HL-60/S4 (cell line): ENCODE results near the gene HOXB1.

Experiments
- in situ Hi-C: fragments of 300-500 bp; cut with MboI; formaldehyde crosslinking; loops from 2 replicates; pipeline ENCODE4 v1.14.3; 2022; ENCODE audit warnings: low sequenced_read_pairs

The HOXB1 gene

GRCh38 chr17:48555258-48556228, 24.7 kb upstream of the HOXB1 start:
- in situ Hi-C loops, result no loop called here

DNA sequence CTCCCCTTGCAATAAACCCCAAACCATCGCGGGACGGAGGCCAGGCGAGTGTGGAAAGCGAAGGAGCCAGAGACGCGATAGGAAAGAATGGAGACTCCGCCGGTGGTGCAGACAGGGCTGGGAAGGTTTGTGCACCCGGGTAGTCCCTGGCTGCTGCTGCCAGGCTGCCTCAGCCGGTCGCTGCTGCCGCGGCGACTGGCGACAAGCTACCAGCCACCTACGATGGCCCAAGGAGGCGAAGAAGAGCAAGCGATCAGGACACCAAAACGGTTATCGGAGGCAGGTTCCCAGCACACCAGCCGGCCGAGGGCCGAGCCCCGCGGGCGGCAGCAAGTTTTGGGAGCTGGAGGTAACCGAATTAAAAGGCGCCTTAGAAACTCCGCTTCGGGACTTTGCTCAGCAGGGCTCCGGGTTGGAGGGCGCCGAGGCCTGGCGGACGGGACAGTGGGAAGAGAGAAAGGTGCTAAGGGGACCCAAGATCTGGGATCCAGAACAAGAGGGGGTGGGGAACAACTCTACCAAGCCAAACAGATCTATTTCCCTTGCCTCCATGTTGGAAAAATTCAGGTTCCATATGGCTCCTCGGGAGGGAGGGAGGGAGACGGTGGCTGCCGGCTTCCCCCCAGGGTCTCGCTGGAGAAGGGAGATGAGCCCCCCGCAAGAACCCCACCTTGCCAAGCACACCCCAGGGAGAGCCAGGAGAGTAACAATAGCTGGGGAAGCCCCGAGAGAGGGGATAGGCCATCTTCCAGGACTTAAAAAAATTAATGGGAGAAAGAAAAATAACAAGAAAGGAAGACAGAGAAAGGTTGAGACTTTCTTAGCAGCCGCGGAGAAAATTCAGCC, 23.8 kb upstream of the HOXB1 start:
- in situ Hi-C loops, result no loop called here

DNA sequence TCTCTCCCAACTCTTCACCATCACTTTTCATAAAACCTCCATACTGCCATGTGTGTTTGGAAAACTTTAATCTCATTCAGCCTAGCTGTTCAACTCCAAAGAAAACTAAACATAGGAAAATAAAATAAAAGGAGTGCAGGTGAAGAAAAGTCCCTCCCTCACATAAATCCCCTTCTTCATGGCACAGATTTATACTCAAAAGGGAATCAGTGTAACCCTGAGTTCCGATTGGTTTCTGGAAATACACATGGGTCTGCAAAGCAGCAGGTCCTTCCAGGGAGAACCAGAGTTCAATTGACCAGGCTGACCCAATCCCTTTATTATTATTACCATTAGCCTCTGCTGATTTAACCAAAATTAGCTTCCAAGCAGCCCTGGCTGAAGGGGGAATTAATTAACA, 23.0 kb upstream of the HOXB1 start:
- in situ Hi-C loops, result no loop called here

- in situ Hi-C loops, result no loop called here
These were observed 22.4 kb upstream of the HOXB1 start for GRCh38 chr17:48553190-48553547.

DNA sequence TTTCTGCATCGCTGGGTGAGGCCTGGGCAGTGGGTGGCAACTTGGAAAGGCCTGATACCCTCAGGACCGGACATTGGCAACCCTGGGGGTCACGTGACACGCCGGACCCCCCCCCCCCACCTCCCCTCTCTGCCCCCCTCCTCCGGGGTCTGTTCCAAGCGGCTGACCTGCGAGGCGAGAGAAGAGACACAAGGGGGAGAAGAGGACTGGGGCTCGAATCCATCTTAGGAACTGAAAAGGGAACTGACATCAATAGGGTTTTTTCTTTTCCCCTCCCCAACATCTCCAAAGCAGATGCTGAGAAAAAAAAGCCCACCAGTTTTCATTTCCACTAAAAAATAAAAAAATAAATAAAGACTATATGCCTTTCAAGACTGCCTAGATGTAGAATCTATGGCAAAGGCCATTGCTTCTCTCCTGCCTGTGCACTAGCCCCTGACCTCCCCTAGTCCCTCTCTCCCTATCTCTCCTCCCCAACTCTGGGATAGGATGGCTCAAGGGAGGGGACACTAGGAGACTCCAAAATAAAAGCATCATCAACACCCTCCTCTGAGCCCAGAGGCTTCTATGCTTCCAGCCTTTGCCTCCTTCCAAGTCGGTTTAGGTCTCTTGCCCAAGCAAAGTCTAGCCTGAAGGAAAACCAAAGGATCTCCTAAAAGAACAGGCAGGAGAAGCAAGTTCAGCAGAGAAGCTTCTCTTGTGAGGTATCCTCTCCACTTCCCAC, 21.8 kb upstream of the HOXB1 start:
- in situ Hi-C loops, result no loop called here

DNA sequence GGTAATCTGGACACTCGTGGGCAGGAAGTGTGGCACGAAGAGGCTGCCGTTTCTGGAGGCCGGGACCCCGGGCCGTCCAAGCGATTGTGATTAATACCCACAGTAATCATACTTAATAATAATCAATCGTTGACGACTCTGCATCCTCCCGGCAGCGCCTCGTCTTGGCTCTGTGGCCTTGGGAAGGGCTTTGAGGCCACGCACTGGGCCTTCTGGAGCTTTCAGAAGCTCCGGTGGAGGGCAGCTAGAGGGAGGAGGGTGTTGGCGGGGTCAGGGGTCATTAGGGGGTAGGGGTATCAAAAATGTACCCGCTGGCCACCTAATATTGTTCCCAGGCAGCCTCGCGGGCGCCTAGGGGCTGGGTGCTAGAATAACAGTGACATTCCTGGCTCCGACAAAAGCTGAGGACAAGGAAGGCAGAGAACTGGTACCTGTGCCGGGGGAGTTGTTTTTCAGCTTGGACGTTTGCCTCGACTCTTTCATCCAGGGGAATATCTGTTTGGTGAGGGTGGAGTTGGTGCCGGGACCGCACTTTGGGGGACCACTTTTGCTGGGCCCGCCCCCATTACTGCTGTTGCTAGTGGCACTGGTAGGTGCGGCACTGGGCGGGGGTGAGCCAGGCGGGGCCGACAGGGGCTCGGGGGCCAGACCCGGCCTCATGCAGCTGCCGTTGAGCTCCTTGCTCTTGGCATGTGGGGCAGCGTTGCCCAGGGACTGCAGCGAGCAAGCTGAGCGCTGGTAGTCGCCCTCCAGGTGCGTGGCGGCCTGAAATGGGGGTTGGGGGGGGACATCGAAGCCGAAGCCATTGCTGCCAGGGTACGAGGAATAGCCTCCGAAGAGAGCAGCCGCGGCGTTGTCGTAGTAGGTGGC, 21.0 kb upstream of the HOXB1 start:
- in situ Hi-C loops, result no loop called here

DNA sequence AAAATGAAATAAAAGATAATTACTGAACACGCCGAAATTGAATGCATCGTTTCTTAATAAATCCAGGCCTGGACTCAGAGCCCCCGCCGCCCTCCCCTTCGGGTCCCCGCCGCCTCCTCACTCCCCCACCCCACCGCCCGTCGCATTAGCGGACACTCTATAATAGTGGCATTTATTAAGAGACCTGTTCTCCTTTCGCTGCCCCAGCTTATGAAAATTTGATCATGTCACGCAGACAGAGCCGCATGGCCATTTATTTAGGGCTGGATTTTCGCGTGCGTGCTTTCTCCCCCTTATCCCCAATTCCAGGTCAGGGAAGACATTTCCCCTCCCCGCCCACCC, 20.4 kb upstream of the HOXB1 start:
- in situ Hi-C loops, result no loop called here

GRCh38 chr17:48550502-48551213, 19.8 kb upstream of the HOXB1 start:
- in situ Hi-C loops, result no loop called here

DNA sequence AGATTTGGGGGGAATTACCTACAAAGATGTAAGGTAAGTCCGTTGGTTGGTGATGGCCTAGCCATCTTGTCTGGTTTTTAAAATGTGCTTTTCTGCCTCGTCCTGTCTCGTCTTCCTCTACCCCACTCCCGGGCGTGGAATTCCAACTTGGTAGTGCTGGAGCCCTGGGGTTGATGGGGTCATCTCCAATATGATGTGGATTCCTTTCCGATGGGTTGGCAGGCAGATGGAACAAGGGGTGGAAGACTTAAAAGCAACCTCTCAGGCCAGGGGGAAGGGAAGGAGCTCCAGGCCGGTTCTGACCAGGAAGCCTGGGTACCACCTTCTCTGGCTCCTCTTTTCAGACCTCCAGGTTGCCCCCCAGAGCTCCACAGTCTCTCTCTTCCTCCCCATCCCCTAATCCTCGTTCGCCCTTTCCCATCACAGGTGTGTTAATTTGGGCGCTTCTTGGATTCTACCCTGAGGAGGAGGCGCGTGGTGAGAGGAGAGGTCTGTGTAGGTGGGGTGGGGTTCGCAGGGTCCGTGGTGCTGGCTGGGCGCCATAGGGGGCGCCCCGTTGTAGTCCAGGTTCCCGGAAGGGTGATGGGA, 19.2 kb upstream of the HOXB1 start:
- in situ Hi-C loops, result no loop called here

DNA sequence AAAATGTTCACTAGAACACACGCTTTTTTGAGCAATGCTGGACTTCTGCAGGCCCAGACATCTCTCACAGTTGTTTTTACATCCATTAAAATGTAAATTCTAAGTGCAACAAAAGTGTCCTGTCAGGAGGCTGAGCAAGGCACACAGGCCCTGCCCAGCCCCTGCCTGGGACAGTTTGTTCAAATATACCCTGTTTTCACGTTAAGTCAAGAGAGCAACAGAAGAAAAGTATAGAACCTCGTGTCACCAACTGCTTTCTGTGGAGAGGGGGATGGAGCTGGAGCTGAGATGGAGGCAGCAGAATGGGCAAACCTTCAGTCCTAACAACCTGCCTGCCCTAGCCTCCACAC, 18.4 kb upstream of the HOXB1 start:
- in situ Hi-C loops, result no loop called here

GRCh38 chr17:48548523-48549280, 17.9 kb upstream of the HOXB1 start:
- in situ Hi-C loops, result no loop called here

DNA sequence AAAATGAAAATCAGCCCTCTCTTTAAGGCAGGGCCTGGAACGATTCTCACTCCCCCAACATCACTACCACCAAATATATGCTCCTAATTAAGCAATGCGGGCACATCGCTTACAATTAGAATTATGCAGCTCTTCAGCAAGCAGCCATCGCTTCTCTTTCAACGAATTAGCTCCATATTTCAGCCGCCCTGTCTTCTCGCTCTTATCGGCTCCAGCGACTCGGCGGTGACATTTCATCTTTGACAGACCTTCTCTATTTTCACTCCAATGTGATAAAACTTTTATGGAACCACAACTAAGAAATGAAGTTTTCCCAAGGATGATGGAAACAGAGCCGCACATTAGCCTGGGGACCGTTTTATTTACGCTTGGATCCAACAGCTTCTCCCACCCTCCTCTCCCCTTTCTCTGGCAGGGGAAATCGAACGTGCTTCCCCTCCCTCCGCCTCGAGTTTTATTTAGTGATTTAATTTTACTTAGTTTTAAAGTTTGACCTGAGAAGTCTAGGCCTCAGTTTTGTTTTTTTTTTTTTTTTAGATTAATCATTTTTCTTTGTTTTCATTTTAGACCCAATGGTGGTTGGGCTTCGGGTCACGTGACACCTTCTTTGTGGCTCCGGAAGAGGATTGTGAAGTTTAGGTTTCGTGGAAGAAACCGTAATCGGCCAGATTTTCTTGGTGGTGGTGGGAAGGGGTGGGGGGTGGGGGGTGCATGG, 17.2 kb upstream of the HOXB1 start:
- in situ Hi-C loops, result no loop called here

DNA sequence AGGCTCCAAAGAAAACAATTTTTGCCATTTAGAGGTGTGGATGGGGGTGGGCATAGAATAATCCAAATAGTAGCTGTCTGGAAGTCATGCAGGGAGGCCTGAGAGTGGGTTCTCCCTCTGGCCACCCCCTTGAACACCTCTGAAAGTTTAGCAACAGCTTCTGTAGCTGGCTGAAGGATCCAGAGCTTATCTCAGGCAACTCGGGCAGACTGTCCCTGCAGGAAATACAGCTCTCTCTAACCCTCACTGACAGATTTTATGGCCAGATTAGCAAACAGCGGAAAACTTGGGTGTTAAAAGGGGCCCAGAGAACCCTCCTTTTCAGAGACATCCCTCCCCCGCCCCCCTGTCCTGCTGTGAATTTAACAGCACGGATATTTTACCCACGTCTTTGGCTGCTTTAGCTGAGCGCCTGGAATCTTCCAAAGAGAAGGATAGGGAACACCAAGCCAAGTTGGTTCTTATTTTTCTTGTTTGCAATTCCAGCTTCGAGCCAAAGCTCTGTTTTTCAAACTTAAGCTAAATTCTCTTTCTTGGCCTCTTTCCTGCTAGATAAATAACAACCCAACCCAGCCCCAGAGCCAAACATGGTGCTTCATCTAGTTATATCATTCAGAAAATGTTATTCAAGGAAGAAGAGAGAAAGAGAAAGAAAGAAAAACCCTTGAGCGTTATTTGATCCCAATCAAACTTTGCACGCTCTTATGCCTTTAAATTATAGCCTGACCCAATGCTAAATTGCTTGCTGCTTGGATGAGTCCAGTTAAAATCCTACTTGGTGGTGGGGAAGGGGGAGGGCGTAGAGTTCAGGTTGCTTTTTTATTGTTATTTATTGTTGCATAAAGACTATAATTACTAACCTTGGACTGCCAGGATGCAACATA, 16.4 kb upstream of the HOXB1 start:
- in situ Hi-C loops, result no loop called here

DNA sequence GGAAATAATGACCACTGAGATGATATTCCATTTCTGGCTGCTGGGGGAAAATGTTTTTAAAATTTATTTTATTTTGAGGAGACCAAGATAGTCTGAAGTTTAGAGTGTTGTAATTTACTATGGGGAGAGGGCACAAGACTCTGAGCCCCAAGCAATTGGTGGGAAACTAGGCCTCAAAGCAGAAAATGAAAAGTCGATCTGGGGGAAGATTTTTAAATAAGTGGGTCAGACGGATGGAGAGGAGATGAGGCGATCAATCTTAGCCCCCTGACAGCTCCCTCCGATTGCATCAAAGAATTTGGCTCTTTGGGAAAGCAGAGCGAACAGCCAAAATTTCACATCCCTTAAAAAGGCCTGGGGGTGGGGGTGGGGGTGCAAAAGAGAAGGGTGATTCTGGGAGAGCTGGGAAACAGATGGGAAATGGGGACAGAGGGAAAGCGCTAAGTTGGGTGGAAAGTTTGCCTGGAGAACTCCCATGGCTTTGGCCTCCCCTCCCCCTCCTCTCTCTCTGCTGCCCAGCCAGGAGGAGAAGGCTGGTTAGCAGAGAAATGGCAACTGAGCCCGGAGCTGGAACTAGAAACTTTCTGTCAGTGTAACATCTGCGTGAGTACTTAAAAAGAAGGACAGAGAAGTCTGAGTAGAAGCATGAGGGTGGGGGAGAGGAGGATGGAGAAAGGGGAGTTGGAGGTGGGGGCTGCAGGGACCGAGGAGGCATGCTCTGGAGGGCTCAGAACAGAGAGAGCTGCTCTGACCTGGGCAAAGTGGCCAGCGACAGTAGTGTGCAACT, 15.5 kb upstream of the HOXB1 start:
- in situ Hi-C loops, result no loop called here

- in situ Hi-C loops, result no loop called here
These were observed 14.7 kb upstream of the HOXB1 start for GRCh38 chr17:48545539-48545938.

GRCh38 chr17:48545022-48545375, 14.2 kb upstream of the HOXB1 start, which contains the start of gene HOXB2:
Gene HOXB2 (minus strand): TSS chr17:48545109. CDS start chr17:48544911, 198 bp downstream.
- in situ Hi-C loops, result no loop called here
